Ishikawa (cell line): ENCODE data around the gene GRID2.

Experiments
- EGR1 ChIP-seq: IDR thresholded peaks from 2 replicates; pipeline ENCODE4 v1.6.1; 2012
- FOXM1 ChIP-seq: IDR thresholded peaks from 2 replicates; pipeline ENCODE4 v1.6.1; 2012; ENCODE audit warnings: low read depth, borderline replicate concordance
- MAX ChIP-seq: IDR thresholded peaks from 2 replicates; pipeline ENCODE4 v1.6.1; 2012
- REST ChIP-seq: IDR thresholded peaks from 2 replicates; pipeline ENCODE4 v1.6.1; 2012; ENCODE audit warnings: low read depth, mild to moderate bottlenecking
- TCF12 ChIP-seq: IDR thresholded peaks from 2 replicates; pipeline ENCODE4 v1.6.1; 2012; ENCODE audit warnings: low read depth

GRCh38 chr4:92305148-92305877, 1.5 kb downstream of the GRID2 start:
- TF ChIP-seq EGR1 (no peak), MAX (peak; percentile 97), REST (no peak), TCF12 (0 out of 2 replicates have a peak, but pooled peaks have one; percentile 26), FOXM1 (no peak)
